Breast epithelium (tissue), 3 donors: Measurements from ENCODE around the gene VPS29.

Source experiments
- POLR2A ChIP-seq: fragments of 450-650 bp; IDR thresholded peaks from one replicate; pipeline ENCODE4 v1.6.1; 2016; ENCODE audit warnings: antibody characterized with exemption, mild to moderate bottlenecking, moderate library complexity
- POLR2AphosphoS5 ChIP-seq, 3 donors: sonication (generic); formaldehyde crosslinking; IDR thresholded peaks; one replicate each; pipeline ENCODE4 v1.6.1; 2017; ENCODE audit warnings: antibody characterized with exemption in 3 of 3

GRCh38 chr12:110444455-110444854, 57.5 kb downstream of the VPS29 start:
- TF ChIP-seq POLR2A (no peak), POLR2AphosphoS5 (IDR thresholded peaks at IDR 0.05) (no peak)
